Mesothelial cell of epicardium (in vitro differentiated cells): ENCODE data around the gene RTN4RL2. TPM values are rescaled to one million over a fixed set of nuclear protein-coding genes. Genes with fewer than 3 reads are reported as not detected.

Experiments
- DNase-seq, 2 experiments: peaks; one replicate each; pipeline ENCODE4 v3.0.0; 2021; ENCODE audit warnings: low spot score in 2 of 2; ENCODE audit not compliant: unreplicated experiment in 2 of 2
- H3K27ac Mint-ChIP-seq: 2 replicates; pipeline ENCODE4 v1.8.0; 2021; ENCODE audit warnings: mixed read lengths
- H3K27me3 Mint-ChIP-seq: 2 replicates; pipeline ENCODE4 v1.8.0; 2021; ENCODE audit warnings: low read depth, mixed read lengths
- H3K36me3 Mint-ChIP-seq: 2 replicates; pipeline ENCODE4 v1.8.0; 2021; ENCODE audit warnings: mixed read lengths
- H3K4me1 Mint-ChIP-seq: 2 replicates; pipeline ENCODE4 v1.8.0; 2021; ENCODE audit warnings: mixed read lengths
- H3K4me3 Mint-ChIP-seq: 2 replicates; pipeline ENCODE4 v1.8.0; 2021; ENCODE audit warnings: mild to moderate bottlenecking, moderate library complexity, mixed read lengths
- H3K9me3 Mint-ChIP-seq: 2 replicates; pipeline ENCODE4 v1.8.0; 2021; ENCODE audit warnings: mixed read lengths
- total RNA-seq: library from RNA; stranded (reverse); gene quantifications from 3 replicates; pipeline ENCODE4 v1.2.1, GENCODE V29; 2021
- TF ChIP-seq, protein P1 (sequence below): fragments of 200-600 bp; sonication (generic); IDR thresholded peaks from one replicate; pipeline ENCODE4 v1.5.0; 2021; ENCODE audit warnings: antibody characterized with exemption; ENCODE audit not compliant: unreplicated experiment

The RTN4RL2 gene
- total RNA-seq, 1 donor from 2014 or later = 0.38 TPM

DNA sequence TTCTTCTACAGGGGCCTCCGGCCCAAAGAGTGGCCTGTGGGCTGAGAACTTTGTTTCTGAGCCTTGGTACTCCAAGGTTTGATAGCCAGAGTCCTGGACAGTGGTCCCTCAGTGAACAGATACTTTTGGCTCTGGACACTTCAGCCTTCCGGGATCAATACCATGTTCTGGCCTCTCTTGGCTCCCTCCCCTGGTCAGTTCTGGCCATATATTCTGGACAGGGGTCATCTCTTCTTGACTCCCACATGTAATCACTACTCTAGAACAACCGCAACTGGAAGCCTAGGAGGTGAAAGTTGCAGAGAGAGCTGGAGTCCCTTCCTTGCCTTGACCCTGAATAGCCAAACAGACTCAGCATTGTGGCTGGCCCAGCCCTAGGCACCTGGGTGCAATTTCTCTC, 2.3 kb downstream of the RTN4RL2 start:
- Mint-ChIP-seq H3K4me3 (no peak overlapping the region), H3K27ac (no peak overlapping the region), H3K4me1 (peaks cover 17% of the 10 kb centered on the region), H3K9me3 (no peaks in the 10 kb centered on the region), H3K27me3 (peaks cover 78% of the 10 kb centered on the region), H3K36me3 (no peaks in the 10 kb centered on the region)
- TF ChIP-seq, protein P1, sequence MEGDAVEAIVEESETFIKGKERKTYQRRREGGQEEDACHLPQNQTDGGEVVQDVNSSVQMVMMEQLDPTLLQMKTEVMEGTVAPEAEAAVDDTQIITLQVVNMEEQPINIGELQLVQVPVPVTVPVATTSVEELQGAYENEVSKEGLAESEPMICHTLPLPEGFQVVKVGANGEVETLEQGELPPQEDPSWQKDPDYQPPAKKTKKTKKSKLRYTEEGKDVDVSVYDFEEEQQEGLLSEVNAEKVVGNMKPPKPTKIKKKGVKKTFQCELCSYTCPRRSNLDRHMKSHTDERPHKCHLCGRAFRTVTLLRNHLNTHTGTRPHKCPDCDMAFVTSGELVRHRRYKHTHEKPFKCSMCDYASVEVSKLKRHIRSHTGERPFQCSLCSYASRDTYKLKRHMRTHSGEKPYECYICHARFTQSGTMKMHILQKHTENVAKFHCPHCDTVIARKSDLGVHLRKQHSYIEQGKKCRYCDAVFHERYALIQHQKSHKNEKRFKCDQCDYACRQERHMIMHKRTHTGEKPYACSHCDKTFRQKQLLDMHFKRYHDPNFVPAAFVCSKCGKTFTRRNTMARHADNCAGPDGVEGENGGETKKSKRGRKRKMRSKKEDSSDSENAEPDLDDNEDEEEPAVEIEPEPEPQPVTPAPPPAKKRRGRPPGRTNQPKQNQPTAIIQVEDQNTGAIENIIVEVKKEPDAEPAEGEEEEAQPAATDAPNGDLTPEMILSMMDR = no peak
- no peak for DNase-seq

DNA sequence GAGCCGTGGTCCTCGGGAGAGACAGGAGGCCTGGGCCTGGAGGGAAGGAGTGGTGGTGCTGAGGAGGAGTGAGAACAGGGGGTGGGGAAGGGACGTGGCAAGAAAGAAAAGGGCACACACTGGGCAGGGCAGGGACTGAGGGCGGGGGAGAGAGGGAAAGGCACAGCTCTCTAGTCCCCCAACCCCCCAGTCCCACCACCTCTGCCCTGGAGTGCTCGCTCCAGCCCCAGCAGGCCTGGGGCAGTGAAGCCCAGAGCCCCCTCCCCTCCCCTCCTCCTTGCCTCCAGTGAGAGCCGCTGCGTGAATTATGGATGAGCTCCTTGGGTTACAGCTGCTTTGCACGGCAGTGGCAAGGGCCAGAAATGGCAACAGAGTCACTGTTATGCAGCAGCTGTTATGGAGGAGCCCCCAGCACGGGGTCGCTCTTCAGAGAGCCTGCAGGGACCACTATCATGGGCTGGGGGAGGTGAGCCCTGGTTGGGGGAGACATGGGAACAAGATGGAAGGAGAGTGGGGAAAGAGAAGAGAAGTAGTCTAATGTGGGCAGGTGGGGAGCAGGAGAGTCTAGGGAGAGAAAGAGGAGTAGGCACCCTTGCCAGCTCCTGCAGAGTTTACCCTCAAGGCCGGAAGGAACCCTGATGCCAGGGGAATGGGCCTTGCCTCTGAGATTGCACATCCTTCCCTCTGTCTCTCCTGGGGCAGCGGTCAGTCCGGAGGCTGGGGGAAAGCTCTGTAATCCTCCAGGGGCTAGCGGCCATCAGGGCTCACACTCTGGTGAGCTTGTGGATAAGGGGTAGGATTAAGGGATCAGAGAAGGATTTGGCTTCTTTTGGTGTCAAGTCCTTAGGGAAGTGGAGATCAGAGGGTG, 3.6 kb downstream of the RTN4RL2 start:
- H3K4me1 Mint-ChIP-seq = peaks cover 13% of the 10 kb centered on the region
- no peaks in the 10 kb centered on the region for H3K9me3 Mint-ChIP-seq
- DNase-seq = no peak
- no peak overlapping the region for H3K4me3 Mint-ChIP-seq
- peaks cover 78% of the 10 kb centered on the region for H3K27me3 Mint-ChIP-seq
- H3K36me3 Mint-ChIP-seq = no peaks in the 10 kb centered on the region
- TF ChIP-seq, protein P1 = no peak
- no peak overlapping the region for H3K27ac Mint-ChIP-seq

DNA sequence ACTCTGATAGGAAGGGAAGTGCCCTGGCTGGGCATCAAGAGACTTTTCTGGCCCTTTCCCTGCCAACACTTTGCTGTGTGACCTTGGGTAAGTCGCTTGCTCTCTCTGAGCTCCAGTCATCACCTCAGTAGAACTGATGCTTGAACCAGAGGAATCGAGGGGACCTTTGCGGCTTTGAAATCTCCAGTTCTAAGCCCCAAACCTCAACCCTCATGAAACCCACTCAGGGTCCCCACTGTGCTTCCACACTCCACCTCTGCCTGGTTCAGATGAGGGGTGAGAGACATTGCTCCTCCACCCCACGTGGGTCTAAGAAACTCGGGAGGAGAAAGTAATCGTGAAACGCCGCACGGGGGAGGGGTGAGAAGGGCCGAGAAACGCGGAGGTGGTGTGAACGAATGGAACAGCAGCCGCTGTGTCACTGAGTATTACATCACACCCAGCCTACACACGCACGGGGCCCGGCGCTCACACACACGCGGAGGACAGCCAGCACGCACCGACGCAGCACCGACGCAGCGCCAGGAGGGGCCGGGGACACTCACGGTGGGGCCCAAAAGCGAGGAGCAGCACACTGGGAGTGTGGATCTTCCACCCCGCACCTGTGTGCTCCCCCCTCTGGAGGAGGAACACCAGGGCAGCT, 4.3 kb downstream of the RTN4RL2 start:
- peaks cover 8% of the 10 kb centered on the region for H3K4me1 Mint-ChIP-seq
- no peak overlapping the region for H3K27ac Mint-ChIP-seq
- no peak overlapping the region for H3K4me3 Mint-ChIP-seq
- TF ChIP-seq, protein P1 = no peak
- H3K27me3 Mint-ChIP-seq = peaks cover 79% of the 10 kb centered on the region
- no peaks in the 10 kb centered on the region for H3K36me3 Mint-ChIP-seq
- no peaks in the 10 kb centered on the region for H3K9me3 Mint-ChIP-seq
- DNase-seq = no peak

DNA sequence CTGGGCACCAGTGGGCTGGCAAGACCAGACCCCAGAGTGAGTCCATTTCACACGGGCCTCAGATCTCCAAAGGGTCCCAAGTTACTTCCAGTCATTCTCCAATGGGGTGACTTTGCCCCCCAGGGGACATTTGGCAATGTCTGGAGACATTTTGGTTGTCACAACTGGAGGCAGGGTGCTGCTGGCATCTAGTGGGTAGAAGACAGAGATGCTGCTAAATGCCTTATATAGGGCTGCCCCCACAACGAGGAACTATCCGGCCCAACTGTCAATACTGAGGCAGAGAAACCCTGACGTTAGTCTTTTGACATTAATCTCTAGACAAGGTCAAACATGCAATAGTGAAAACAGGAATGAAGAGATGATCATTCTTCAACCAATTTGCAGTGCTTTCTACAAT, 6.4 kb downstream of the RTN4RL2 start:
- no peak for DNase-seq
- no peaks in the 10 kb centered on the region for H3K9me3 Mint-ChIP-seq
- TF ChIP-seq, protein P1 = no peak
- H3K27ac Mint-ChIP-seq = no peak overlapping the region
- peaks cover 77% of the 10 kb centered on the region for H3K27me3 Mint-ChIP-seq
- H3K4me1 Mint-ChIP-seq = peaks cover 2% of the 10 kb centered on the region
- H3K4me3 Mint-ChIP-seq = no peak overlapping the region
- H3K36me3 Mint-ChIP-seq = no peaks in the 10 kb centered on the region

DNA sequence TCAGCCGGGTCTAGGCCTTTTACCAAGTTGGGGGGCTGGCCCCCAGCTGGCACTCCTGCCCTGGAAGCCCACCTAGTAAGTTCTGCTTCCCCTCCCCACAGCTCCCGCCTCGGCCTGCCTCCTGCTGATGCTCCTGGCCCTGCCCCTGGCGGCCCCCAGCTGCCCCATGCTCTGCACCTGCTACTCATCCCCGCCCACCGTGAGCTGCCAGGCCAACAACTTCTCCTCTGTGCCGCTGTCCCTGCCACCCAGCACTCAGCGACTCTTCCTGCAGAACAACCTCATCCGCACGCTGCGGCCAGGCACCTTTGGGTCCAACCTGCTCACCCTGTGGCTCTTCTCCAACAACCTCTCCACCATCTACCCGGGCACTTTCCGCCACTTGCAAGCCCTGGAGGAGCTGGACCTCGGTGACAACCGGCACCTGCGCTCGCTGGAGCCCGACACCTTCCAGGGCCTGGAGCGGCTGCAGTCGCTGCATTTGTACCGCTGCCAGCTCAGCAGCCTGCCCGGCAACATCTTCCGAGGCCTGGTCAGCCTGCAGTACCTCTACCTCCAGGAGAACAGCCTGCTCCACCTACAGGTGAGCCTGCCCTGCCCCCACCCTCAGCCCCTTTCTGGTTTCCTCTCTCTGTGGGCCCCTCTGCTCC, 7.3 kb downstream of the RTN4RL2 start:
- Mint-ChIP-seq H3K27me3 (peaks cover 74% of the 10 kb centered on the region), H3K9me3 (no peaks in the 10 kb centered on the region), H3K4me1 (peaks cover 2% of the 10 kb centered on the region), H3K4me3 (no peak overlapping the region), H3K27ac (no peak overlapping the region), H3K36me3 (no peaks in the 10 kb centered on the region)
- TF ChIP-seq, protein P1 = no peak
- no peak for DNase-seq
